NCI-H1048 (cell line): ENCODE results near the gene TOB2.

ENCODE experiments used
- DNase-seq: peaks from one replicate; lab custom pipeline; 2025; lab: John Stamatoyannopoulos, UW

Gene TOB2

GRCh38 chr22:41384128-41384527, 62.5 kb downstream of the TOB2 start:
- no peak for DNase-seq
